Right ventricle myocardium superior (tissue), 1 donor: ENCODE measurements around the gene SPATA6. TPM values are rescaled to one million over a fixed set of nuclear protein-coding genes. Genes with fewer than 3 reads are reported as not detected.
A peak's percentile ranks its signal among the peaks of the same experiment; 100 is the strongest.
"Not testable (repeated sequence)": the region's sequence is repeated elsewhere in the genome, so short reads cannot be mapped to it uniquely, and the experiment has no call there.

Experiments
- ATAC-seq: fragments of 200-7000 bp; cut with Tn5 transposase; one replicate; pipeline ENCODE4 v1.9.1; 2020; ENCODE audit warnings: mild to moderate bottlenecking; ENCODE audit not compliant: poor library complexity
- DNase-seq: peaks from one replicate; pipeline ENCODE4 v3.0.0-alpha.2; 2020
- intact Hi-C: fragments of 100-400 bp; cut with DNase I; formaldehyde crosslinking; loops from one replicate; pipeline ENCODE4 v1.11.2; 2022
- total RNA-seq: library from RNA; stranded (reverse); fragmentation: NEBNext Ultra II Directional; extraction: Animal tissue kit (Norgen Biotek cat#: 25700); gene quantifications from one replicate; pipeline ENCODE4 v1.2.1, GENCODE V29; 2021
- donor health status: DM: no; HTN: yes; CAD: no; lungs with severe emphysema.

The SPATA6 gene
- total RNA-seq, 1 donor from 2014 or later: 9.8 TPM

- no peak for ATAC-seq
- no peak for DNase-seq
- intact Hi-C loops: no loop called here
Measured at GRCh38 chr1:48402599-48402998, 69.4 kb downstream of the SPATA6 start.

GRCh38 chr1:48396208-48396607, 75.8 kb downstream of the SPATA6 start:
- intact Hi-C loops: no loop called here
- DNase-seq (no peak), ATAC-seq (no peak)

GRCh38 chr1:48391926-48392325, 80.1 kb downstream of the SPATA6 start:
- ATAC-seq: no peak

GRCh38 chr1:48387409-48387808, 84.6 kb downstream of the SPATA6 start:
- no peak for ATAC-seq
- DNase-seq: no peak
- intact Hi-C loops: no loop called here

More at GRCh38 chr1:48391926-48392325, 80.1 kb downstream of the SPATA6 start:
- no peak for DNase-seq
- intact Hi-C loops: no loop called here

- ATAC-seq: no peak
- intact Hi-C loops: no loop called here
- no peak for DNase-seq
Measured at GRCh38 chr1:48374785-48375184, 97.2 kb downstream of the SPATA6 start.

GRCh38 chr1:48371598-48371997, 100.4 kb downstream of the SPATA6 start:
- ATAC-seq: no peak
- intact Hi-C loops: no loop called here

GRCh38 chr1:48362901-48363300, 109.1 kb downstream of the SPATA6 start:
- no peak for ATAC-seq
- intact Hi-C loops: no loop called here
- no peak for DNase-seq

More at GRCh38 chr1:48371598-48371997, 100.4 kb downstream of the SPATA6 start:
- DNase-seq: no peak

GRCh38 chr1:48356901-48357300, 115.1 kb downstream of the SPATA6 start:
- intact Hi-C loops: loop anchor here (10.0 kb wide), 1 partner anchor 138 kb away; no protein-coding TSS in a partner anchor
- no peak for DNase-seq

GRCh38 chr1:48344373-48344772, 127.6 kb downstream of the SPATA6 start:
- no peak for ATAC-seq
- intact Hi-C loops: no loop called here
- no peak for DNase-seq

More at GRCh38 chr1:48356901-48357300, 115.1 kb downstream of the SPATA6 start:
- ATAC-seq: no peak

GRCh38 chr1:48341221-48341620, 130.8 kb downstream of the SPATA6 start:
- ATAC-seq: no peak
- intact Hi-C loops: no loop called here
- DNase-seq: no peak

GRCh38 chr1:48338257-48338656, 133.7 kb downstream of the SPATA6 start:
- no peak for DNase-seq
- intact Hi-C loops: no loop called here
- no peak for ATAC-seq

- intact Hi-C loops: no loop called here
- ATAC-seq: no peak
Measured at GRCh38 chr1:48333316-48333715, 138.7 kb downstream of the SPATA6 start.

GRCh38 chr1:48332115-48332514, 139.9 kb downstream of the SPATA6 start:
- no peak for ATAC-seq
- DNase-seq: no peak
- intact Hi-C loops: no loop called here

More at GRCh38 chr1:48333316-48333715, 138.7 kb downstream of the SPATA6 start:
- no peak for DNase-seq

- no peak for ATAC-seq
- DNase-seq: no peak
Measured at GRCh38 chr1:48329905-48330304, 142.1 kb downstream of the SPATA6 start.

GRCh38 chr1:48329486-48329885, 142.5 kb downstream of the SPATA6 start:
- intact Hi-C loops: no loop called here
- ATAC-seq (no peak), DNase-seq (no peak)

More at GRCh38 chr1:48329905-48330304, 142.1 kb downstream of the SPATA6 start:
- intact Hi-C loops: no loop called here

GRCh38 chr1:48311829-48312228, 160.2 kb downstream of the SPATA6 start:
- ATAC-seq, intact Hi-C loops: not testable (repeated sequence)
- DNase-seq: peak; percentile 27

- intact Hi-C loops: no loop called here
- ATAC-seq: no peak
- DNase-seq: no peak
Measured at GRCh38 chr1:48309564-48310082, 162.4 kb downstream of the SPATA6 start.

GRCh38 chr1:48302652-48303051, 169.4 kb downstream of the SPATA6 start:
- intact Hi-C loops: no loop called here
- ATAC-seq (no peak), DNase-seq (no peak)

GRCh38 chr1:48294656-48295055, 177.3 kb downstream of the SPATA6 start:
- intact Hi-C loops: no loop called here
- no peak for ATAC-seq

GRCh38 chr1:48294094-48294493, 177.9 kb downstream of the SPATA6 start:
- ATAC-seq, DNase-seq, intact Hi-C loops: not testable (repeated sequence)

More at GRCh38 chr1:48294656-48295055, 177.3 kb downstream of the SPATA6 start:
- no peak for DNase-seq

- intact Hi-C loops: no loop called here
- no peak for ATAC-seq
- no peak for DNase-seq
Measured at GRCh38 chr1:48292706-48293105, 179.3 kb downstream of the SPATA6 start.
